Measurements from ENCODE around the gene TMEM106B. TPM values are rescaled to one million over a fixed set of nuclear protein-coding genes. Genes with fewer than 3 reads are reported as not detected.

TMEM106B gene
- total and polyA plus RNA-seq, 2 of the 4 experiments (the other 2 are of a cell fraction), result 24.7 to 59.5 TPM

- no peak overlapping the region for H3K9ac ChIP-seq (ENCODE audit: low read depth, low read length)
- no peaks in the 10 kb centered on the region for H3K9me1 ChIP-seq (ENCODE audit: insufficient read depth, low read length)
- intact Hi-C loops (cut with micrococcal nuclease) (no loop called here), dilution Hi-C loops (cut with HindIII; ENCODE audit: low sequenced_read_pairs, unreplicated experiment) (no loop called here), in situ Hi-C loops (cut with MboI; ENCODE audit: low sequenced_read_pairs) (no loop called here)
- H3K23ac ChIP-seq (ENCODE audit: low read depth, low read length), result no peak overlapping the region
- no peaks in the 10 kb centered on the region for H4K20me1 ChIP-seq (ENCODE audit: insufficient read depth, low read length)
- H2BK5ac ChIP-seq (ENCODE audit: low read depth, low read length, poor library complexity, severe bottlenecking), result no peak overlapping the region
- no peak overlapping the region for H2BK20ac ChIP-seq (ENCODE audit: low read depth, low read length)
- CTCF ChIA-PET, result no interaction called here
- H3K14ac ChIP-seq (replicated peaks; ENCODE audit: low read depth, low read length), result no peak overlapping the region
- POLR2A ChIA-PET (ENCODE audit: unreplicated experiment), result no interaction called here
- H3K27ac ChIP-seq (ENCODE audit: insufficient read depth, low read length), result no peak overlapping the region
- H3K18ac ChIP-seq (ENCODE audit: low read depth, low read length), result no peak overlapping the region
- no peaks in the 10 kb centered on the region for H3K27me3 ChIP-seq (ENCODE audit: control insufficient read depth, insufficient read depth, low read length)
- no peak overlapping the region for H2AFZ ChIP-seq (replicated peaks; ENCODE audit: low read length, poor library complexity)
- H2BK120ac ChIP-seq (ENCODE audit: low read depth, low read length), result no peak overlapping the region
- H3K4me1 ChIP-seq (ENCODE audit: control insufficient read depth, insufficient read depth, low read length), result no peaks in the 10 kb centered on the region
- no CpG with 5 or more reads among the region's 1 CpG for WGBS, 2 experiments (ENCODE audit: extremely low coverage in 2 of 2, insufficient read length in 1 of 2)
- no peak for TF ChIP-seq MXI1 (IDR thresholded peaks at IDR 0.05; ENCODE audit: borderline replicate concordance, low read depth, low read length)
- no peak for TF ChIP-seq SMC3 (IDR thresholded peaks at IDR 0.05; ENCODE audit: low read depth, low read length)
- no peak for TF ChIP-seq MAZ (IDR thresholded peaks at IDR 0.05; ENCODE audit: borderline replicate concordance, low read depth, low read length)
- TF ChIP-seq POLR2A (IDR thresholded peaks at IDR 0.05; ENCODE audit: low read depth, low read length), result no peak
- no peak for TF ChIP-seq CHD1 (IDR thresholded peaks at IDR 0.05; ENCODE audit: low read depth, low read length)
- TF ChIP-seq FOS (IDR thresholded peaks at IDR 0.05; ENCODE audit: low read depth, low read length), result no peak
- TF ChIP-seq CEBPB (IDR thresholded peaks at IDR 0.05; ENCODE audit: low read depth, low read length), result no peak
- TF ChIP-seq RAD21 (IDR thresholded peaks at IDR 0.05; ENCODE audit: low read length), result no peak
- H4K8ac ChIP-seq (ENCODE audit: low read depth in 2 of 2, low read length in 2 of 2), result no peak overlapping the region
- BruUV-seq (replicated peaks), result no TSS peak
- no peak overlapping the region for H3K4me2 ChIP-seq (ENCODE audit: low read depth, low read length)
- no peak overlapping the region for H3K4me3 ChIP-seq (ENCODE audit: insufficient read depth, low read depth, low read length)
- no peaks in the 10 kb centered on the region for H3K9me3 ChIP-seq (ENCODE audit: control insufficient read depth, insufficient read depth, low read length)
- DNase-seq (no peak), ATAC-seq (ENCODE audit: low read depth) (no peak)
- no peak overlapping the region for H2AK5ac ChIP-seq (ENCODE audit: low read depth, low read length)
- no peak overlapping the region for H3K56ac ChIP-seq (ENCODE audit: extremely low read depth, insufficient read depth, low read length)
- H2AK9ac ChIP-seq (replicated peaks; ENCODE audit: low read depth, low read length, poor library complexity), result no peak overlapping the region
- H2BK15ac ChIP-seq (ENCODE audit: low read depth, low read length), result no peak overlapping the region
- H3K36me3 ChIP-seq (ENCODE audit: control insufficient read depth, insufficient read depth, low read length), result no peaks in the 10 kb centered on the region
- H3K4ac ChIP-seq (ENCODE audit: low read depth, low read length), result no peak overlapping the region
- no peaks in the 10 kb centered on the region for H3K79me1 ChIP-seq (ENCODE audit: low read depth in 1 of 2, low read length in 2 of 2)
- no peak overlapping the region for H4K91ac ChIP-seq (ENCODE audit: insufficient read depth, low read depth, low read length)
- no peak overlapping the region for H4K5ac ChIP-seq (ENCODE audit: low read depth, low read length)
Observed at GRCh38 chr7:12267542-12267941, 56.4 kb downstream of the TMEM106B start.

Data from IMR-90 (cell line).